Measurements from ENCODE around the gene PABPN1L.

Gene PABPN1L

DNA sequence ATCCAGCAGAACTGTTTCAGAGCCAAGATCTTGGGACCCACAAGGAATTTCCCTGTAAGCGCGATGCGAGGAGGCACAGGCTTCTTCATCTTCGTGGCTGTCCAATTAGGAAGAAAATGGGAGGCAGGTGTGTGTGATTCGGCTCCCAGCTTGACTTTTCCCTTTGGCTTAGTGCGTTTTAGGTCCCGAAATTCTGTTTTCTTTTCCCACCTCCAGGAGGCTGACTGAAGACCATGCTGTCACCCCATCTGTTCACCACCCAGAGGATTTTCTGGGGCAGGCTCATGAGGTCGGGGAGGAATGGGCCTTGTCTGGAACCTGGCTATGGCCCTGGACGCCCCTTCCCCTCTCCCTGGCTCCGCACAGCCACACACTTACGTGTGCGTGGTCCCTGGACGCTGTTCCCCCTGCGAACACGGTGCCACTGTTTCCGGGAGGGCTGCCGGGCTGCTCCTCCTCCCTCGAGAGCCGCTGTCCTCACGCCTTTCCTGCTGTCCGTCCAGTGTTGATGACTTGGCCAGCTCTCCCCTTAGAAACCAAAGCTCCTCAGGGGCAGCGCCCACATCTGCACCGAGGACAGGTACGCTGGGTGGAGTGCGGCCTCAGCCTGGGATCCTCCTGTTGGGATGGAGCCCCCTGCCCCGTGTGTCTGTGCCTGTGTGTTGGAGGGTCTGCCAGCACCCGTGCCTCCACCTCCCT is 2.7 kb upstream of the PABPN1L start:
- no peak for DNase-seq (ENCODE audit: low read depth)

DNA sequence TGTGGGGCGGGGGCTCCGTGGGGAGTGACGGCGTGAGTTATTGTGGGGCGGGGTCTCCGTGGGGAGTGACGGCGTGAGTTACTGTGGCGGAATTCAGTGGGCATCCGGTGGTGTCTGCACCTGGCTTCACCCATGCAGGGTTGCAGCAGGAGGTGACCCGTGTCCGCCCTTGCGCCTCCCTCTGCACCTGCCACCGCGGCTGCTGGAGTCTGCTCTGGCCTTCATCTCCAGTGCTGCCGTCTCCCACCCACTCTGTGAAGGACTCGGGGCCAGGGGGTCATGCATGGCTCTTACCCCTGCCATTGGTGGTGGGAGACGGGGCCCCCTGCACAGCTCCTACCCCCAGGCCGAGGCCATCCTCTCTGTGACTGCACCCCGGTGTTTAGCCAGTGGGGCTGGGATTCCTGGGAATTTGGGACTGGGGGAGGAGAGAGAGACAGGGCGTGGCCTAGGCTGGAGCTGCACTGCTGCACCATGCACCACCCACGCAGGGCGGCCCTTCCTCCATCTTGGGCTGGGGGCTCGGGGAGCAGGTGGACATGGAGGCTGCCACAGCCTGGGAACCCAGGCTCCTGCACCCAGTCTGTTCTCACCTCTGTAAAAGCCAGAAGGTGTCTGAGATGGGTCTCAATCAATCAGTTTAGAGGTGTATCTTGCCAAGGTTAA is 1.3 kb upstream of the PABPN1L start:
- no peak for DNase-seq (ENCODE audit: low read depth)

DNA sequence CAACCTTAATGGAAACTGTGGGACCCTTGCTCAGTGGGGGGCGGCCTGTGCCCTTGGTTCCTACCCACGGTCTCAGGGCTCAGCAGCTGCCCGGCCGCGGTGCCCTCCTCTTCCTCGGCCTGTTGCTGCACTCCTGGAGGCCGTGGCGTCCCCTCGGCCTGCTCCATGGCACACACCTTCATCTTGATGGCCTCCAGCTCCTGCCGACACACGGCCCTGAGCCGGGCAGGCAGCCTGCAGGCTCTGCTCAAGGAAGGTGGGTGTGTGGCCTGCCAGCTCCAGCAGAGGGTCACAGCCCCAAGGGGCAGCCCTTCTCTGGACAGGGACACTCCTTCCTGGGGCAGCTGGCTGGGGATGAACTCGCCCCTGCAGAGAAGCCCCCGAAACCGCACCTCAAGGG is 718 bp downstream of the PABPN1L start:
- no peak for DNase-seq (ENCODE audit: low read depth)

- no peak for DNase-seq (ENCODE audit: low read depth)
Measured at GRCh38 chr16:88865310-88865709, 1.1 kb downstream of the PABPN1L start.

- no peak for DNase-seq (ENCODE audit: low read depth)
Measured at GRCh38 chr16:88864521-88864920, 1.9 kb downstream of the PABPN1L start.

DNA sequence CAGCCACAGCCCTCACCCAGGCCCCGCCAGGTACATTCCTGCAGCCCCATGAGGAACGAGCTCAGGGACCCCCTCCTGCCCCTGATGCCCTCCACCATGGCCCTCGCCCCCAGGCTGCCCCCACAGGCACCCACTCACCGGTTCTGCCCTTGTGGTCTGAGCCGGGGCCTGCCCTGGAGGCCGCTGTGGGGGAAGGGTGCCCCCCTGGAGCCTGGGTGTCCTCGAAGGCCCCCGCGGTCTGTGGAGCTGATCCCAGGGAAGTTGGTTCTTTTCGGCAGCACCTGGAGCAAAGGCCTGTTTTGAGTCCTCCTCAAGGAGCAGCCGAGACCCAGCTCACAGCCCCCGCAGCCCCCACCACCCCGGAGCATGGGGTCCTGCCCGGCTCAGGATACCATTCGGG is 2.4 kb downstream of the PABPN1L start:
- no peak for DNase-seq (ENCODE audit: low read depth)

DNA sequence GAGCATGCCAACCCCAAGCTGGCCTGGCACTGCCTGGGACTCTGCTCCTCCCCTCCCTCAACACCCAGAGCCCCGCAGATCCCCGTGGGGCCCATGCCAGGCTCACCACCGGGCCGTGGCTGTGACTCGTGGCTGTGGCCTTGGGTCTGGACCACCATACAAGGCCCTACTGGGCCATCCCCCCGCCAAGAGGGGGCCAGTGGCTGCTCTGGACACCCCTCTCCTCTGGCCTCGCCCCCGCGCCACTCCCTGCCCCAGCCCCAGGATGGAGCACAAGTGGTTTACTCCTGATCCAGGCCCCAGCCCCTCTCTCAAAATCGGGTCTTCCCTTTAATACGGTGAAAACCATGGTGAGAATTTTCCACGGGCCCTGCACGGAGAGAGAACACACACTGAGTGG is 3.0 kb downstream of the PABPN1L start:
- DNase-seq (ENCODE audit: low read depth) = no peak

- DNase-seq (ENCODE audit: low read depth) = no peak
Measured at GRCh38 chr16:88862968-88863367, 3.5 kb downstream of the PABPN1L start.

- DNase-seq (ENCODE audit: low read depth) = no peak
Measured at GRCh38 chr16:88861359-88861758, 5.1 kb downstream of the PABPN1L start.

- DNase-seq (ENCODE audit: low read depth) = no peak
Measured at GRCh38 chr16:88859381-88860091, 6.9 kb downstream of the PABPN1L start.

DNA sequence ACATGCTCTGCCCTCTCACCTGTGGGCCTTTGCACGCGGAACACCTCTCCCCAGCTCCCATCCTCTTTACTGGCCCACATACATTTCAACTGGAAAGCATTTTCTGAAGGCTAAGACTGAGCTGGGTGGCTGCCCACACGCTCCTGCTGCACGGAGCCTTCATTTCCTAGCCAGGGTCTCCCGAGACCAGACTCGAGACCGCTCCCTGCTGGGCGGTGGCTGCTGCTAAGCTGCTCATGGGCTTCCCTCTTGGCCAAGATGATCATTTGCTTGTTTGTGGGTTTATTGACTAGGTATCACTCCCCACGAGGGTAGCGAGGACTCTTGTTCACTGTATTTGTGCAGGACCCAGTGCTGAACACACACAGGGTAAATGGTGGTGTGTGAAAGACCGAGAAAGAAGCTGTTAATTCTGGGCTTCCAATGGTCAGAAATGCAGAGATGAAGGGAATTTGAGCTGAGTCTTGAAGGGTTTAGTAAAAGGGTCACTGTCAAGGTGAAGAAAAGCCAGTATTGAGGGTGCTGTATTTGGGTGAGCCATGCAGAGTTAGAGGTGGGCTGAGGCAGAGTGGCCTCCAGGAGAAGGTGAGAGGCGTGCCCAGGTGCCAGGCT is 8.6 kb downstream of the PABPN1L start:
- DNase-seq (ENCODE audit: low read depth) = peak; percentile 61

- DNase-seq (ENCODE audit: low read depth) = peak; percentile 99
Measured at GRCh38 chr16:88856828-88857727, 9.4 kb downstream of the PABPN1L start, which contains the start of the genes GALNS and TRAPPC2L. Gene GALNS, minus strand, starts transcription at chr16:88856947. Its CDS starts 70 bp downstream, at chr16:88856877. Gene TRAPPC2L, plus strand, starts transcription at chr16:88857127. Its CDS starts 24 bp downstream, at chr16:88857151.

DNA sequence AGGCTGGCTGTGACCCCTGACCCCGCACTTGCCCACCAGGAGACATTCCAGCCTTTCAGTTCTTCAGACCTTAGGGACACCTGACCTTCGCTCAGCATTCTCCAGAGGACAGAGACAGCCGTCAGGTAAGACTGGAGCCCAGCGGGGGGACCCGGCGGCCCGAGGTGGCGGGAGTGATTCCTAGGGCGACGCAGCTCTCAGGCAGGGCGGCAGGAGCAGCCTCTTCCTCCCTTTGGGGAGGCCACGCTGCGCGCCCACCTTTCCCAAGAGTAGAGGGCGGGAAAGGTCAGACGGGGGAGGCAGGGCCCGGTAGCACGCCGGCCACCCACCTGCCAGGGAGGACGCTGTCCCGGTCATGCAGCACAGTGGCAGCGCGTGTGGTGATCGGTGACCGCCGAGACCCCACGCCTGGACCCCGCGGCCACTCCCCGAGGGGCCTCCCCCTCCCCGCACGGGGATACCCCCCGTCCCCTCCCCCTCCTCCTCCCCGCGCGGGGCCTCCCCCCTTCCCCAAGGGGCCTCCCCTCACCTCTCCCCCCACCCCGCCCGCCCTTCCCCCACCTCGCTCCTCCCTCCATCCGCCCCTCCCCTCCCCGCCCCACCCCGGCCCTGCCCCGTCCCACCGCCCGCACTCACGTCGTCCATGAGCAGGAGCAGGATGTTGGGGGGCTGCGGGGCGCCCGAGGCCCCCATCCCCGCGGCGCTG is 10.2 kb downstream of the PABPN1L start:
- no peak for DNase-seq (ENCODE audit: low read depth)

- DNase-seq (ENCODE audit: low read depth) = no peak
Measured at GRCh38 chr16:88855736-88856121, 10.7 kb downstream of the PABPN1L start.

- DNase-seq (ENCODE audit: low read depth) = no peak
Measured at GRCh38 chr16:88855176-88855575, 11.3 kb downstream of the PABPN1L start.

DNA sequence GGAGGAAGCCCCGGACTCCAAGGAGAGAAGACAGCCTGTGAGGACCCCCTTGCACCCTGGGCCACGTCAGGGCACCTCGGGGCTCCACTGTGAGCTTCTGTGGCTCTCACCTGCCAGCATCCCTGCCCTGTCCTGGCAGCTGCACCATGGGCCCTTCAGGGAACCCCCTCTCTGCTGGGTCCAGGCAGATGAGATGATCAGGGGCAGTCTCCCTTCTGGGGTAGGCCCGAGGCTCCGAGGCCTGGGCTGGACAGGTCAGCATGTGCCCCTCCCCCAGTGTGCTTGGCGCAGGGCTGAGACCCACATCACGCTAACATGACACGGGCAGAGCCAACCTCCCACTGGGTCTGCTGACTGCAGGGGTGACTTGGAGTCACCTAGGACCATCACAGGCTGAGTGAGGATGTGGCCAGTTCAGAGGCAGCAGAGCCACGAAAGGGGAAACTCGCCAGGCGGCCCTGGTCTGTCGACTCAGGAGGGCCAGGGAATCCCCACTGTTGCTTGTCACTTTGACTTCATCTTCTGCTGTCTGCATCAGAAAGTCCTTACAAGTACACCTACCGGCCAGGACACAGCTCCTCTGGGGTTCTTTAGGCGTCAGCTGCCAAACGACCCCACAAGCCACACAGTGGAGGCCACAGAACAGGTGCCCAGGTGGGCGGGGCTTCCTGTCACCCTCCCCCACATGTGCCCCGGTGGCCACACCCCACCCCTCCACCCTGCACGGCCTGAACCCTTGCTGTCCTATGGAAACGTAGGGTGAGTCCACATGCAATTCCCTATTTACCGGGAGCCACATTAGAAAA is 12.0 kb downstream of the PABPN1L start:
- peak; percentile 8 for DNase-seq (ENCODE audit: low read depth)

DNA sequence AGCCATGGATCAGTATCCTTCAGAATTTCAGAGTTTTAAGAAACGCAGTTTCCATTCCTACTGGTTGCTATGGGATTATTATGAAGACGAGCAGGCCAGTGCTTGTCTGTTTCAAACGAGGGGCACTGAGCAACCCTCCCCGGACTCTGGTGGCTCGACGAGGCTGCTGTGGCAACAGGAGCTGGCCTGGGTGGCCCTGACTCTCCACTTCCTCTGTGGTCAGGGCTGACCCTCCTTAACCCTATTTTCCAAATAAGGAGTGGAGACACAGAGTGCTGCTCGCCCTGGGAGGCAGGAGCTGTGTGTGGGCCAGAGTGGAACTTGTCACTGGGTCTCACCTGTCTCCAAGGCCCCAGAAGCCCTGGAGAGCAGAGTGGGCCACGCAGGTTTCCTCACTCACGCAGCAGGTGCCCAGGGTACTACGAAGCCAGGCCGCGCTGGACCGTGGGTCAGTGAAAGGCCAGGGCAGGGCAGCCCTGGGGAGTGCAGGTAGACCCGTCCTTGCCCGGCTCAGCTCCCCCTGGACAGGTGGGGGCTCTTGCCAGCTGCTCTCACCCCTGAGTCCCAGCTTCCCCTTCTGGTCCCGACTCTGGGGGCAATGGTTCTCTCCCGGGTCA is 13.0 kb downstream of the PABPN1L start:
- DNase-seq (ENCODE audit: low read depth) = no peak

- DNase-seq (ENCODE audit: low read depth) = no peak
Measured at GRCh38 chr16:88851616-88852015, 14.8 kb downstream of the PABPN1L start.

GRCh38 chr16:88850531-88851199 is 15.8 kb downstream of the PABPN1L start:
- no peak for DNase-seq (ENCODE audit: low read depth)

Measured in activated T-helper 9 cell treated with anti-CD3 and anti-CD28 coated beads, Interleukin-2, amount 50 U/mL, for 16 hours (primary cell).